Nephron (organoid): Measurements from ENCODE around the gene LHFPL2.

Experiments
- H3K27ac Mint-ChIP-seq, 3 experiments: 2 replicates each; pipeline ENCODE4 v1.8.0; 2020; ENCODE audit warnings: mixed read lengths in 3 of 3, mild to moderate bottlenecking in 2 of 3, moderate library complexity in 1 of 3
- H3K27me3 Mint-ChIP-seq: 2 replicates; pipeline ENCODE4 v1.8.0; 2021; ENCODE audit warnings: low read depth, mild to moderate bottlenecking, moderate library complexity, mixed read lengths
- H3K36me3 Mint-ChIP-seq: 2 replicates; pipeline ENCODE4 v1.8.0; 2020; ENCODE audit warnings: low read depth, mixed read lengths
- H3K4me1 Mint-ChIP-seq: 2 replicates; pipeline ENCODE4 v1.8.0; 2020; ENCODE audit warnings: mixed read lengths
- H3K4me3 Mint-ChIP-seq, 3 experiments: 2 replicates each; pipeline ENCODE4 v1.8.0; 2020; ENCODE audit warnings: mild to moderate bottlenecking in 3 of 3, mixed read lengths in 3 of 3, moderate library complexity in 2 of 3
- H3K9me3 Mint-ChIP-seq: 2 replicates; pipeline ENCODE4 v1.8.0; 2020; ENCODE audit warnings: mixed read lengths
- TF ChIP-seq, protein P1 (sequence below), 3 experiments: fragments of 200-600 bp; sonication (generic); IDR thresholded peaks; one replicate each; pipeline ENCODE4 v1.5.0; 2021; ENCODE audit warnings: antibody characterized with exemption in 3 of 3; ENCODE audit not compliant: unreplicated experiment in 3 of 3

LHFPL2 gene

DNA sequence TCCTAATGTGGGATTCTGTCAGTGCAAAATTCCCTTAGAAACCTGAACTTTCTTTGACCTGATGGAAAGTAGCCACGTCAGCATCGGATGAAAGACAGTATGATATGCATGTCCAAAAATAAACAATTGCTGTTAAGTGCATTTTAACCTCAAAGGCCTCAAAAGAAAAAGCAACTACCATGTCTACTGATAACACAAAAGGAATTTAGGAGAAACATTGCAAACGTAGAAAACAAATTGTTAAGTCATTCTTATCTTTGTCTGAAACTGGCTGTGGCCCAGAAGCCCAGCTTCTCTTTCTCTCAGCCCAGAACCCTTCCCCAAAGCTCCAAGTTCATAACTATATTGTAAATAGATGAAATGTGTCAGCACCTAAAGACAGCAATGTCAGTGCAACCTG lies 11.1 kb upstream of the LHFPL2 start:
- peak overlapping the region; percentile 89 to 91 (median 89) for H3K27ac Mint-ChIP-seq

DNA sequence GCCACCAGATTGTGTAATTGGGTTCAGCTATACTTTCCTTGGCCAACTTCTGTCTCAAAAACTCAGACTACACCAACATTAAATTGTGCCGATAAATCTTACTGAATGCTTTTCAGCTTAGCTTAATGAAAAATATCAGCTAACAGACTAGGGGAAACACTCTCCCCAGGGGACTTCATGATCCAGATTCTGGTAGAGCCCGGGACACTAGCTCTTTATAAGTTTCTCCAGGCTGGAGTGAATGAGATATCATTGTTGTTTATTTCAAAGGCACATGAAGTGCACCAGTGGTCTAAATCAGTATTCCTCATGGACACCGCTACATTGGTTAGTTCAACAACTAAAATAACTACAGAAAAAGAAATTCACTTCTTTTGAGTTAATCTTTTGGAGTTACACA lies 10.5 kb upstream of the LHFPL2 start:
- Mint-ChIP-seq H3K4me3 (no peak overlapping the region), H3K27ac (peak overlapping the region; percentile 89 to 91 (median 89)), H3K36me3 (no peaks in the 10 kb centered on the region), H3K9me3 (no peaks in the 10 kb centered on the region), H3K27me3 (peaks cover 6% of the 10 kb centered on the region), H3K4me1 (peaks cover 32% of the 10 kb centered on the region)
- TF ChIP-seq, protein P1, sequence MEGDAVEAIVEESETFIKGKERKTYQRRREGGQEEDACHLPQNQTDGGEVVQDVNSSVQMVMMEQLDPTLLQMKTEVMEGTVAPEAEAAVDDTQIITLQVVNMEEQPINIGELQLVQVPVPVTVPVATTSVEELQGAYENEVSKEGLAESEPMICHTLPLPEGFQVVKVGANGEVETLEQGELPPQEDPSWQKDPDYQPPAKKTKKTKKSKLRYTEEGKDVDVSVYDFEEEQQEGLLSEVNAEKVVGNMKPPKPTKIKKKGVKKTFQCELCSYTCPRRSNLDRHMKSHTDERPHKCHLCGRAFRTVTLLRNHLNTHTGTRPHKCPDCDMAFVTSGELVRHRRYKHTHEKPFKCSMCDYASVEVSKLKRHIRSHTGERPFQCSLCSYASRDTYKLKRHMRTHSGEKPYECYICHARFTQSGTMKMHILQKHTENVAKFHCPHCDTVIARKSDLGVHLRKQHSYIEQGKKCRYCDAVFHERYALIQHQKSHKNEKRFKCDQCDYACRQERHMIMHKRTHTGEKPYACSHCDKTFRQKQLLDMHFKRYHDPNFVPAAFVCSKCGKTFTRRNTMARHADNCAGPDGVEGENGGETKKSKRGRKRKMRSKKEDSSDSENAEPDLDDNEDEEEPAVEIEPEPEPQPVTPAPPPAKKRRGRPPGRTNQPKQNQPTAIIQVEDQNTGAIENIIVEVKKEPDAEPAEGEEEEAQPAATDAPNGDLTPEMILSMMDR (IDR thresholded peaks at IDR 0.05; ENCODE audit: unreplicated experiment in 3 of 3) = no peak

More for the DNA sequence above, 11.1 kb upstream of the LHFPL2 start:
- Mint-ChIP-seq H3K27me3 (peaks cover 6% of the 10 kb centered on the region), H3K36me3 (no peaks in the 10 kb centered on the region), H3K4me3 (peak overlapping the region in 1 of 3 experiments; percentile 18), H3K4me1 (peaks cover 31% of the 10 kb centered on the region), H3K9me3 (no peaks in the 10 kb centered on the region)
- TF ChIP-seq, protein P1 (IDR thresholded peaks at IDR 0.05; ENCODE audit: unreplicated experiment in 3 of 3) = no peak

DNA sequence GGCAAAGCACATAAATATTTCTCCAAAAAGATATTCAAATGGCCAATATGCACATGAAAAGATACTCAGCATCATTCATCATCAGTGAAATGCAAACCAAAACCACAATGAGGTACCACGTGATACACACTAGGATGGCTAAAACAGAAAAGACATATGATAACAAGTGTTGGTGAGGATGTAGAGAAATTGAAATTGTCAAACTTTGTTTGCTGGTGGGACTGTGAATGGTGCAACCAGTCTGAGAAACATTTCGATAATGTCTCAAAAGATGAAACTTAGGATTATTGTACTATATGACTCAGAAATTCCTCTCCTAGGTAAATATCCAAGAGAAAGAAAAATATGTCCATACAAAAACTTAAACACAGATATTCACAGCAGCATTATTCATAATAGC lies 8.6 kb upstream of the LHFPL2 start:
- H3K9me3 Mint-ChIP-seq = no peaks in the 10 kb centered on the region
- no peak overlapping the region for H3K4me3 Mint-ChIP-seq
- H3K36me3 Mint-ChIP-seq = no peaks in the 10 kb centered on the region
- TF ChIP-seq, protein P1 (IDR thresholded peaks at IDR 0.05; ENCODE audit: unreplicated experiment in 3 of 3) = no peak
- H3K27me3 Mint-ChIP-seq = peaks cover 6% of the 10 kb centered on the region
- peaks cover 37% of the 10 kb centered on the region for H3K4me1 Mint-ChIP-seq
- H3K27ac Mint-ChIP-seq = peak overlapping the region in 1 of 3 experiments; percentile 44

DNA sequence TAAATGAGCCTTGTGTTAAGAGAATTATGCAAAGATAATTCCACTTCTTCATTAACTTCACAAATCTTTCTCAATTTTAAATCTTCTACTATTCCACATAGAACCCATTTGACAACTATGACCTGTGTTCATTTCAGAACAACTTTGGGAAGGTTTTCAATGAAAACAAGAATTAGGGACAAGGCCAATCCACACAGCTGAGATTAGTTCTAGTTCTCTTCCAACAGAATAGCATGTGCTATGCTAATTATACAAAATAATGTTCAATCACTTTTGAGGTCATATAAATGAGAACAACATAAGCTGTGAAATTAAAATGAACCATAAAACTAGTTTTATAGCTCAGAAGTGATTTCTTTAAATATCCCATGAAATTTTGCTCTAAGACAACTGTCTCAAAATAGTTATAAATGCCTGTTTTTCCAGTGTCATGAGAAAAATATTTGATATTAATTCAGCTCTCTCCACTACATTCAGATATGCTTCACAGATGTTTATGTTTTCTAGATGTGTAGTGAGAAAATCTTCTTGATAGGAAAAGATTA lies 7.2 kb upstream of the LHFPL2 start:
- TF ChIP-seq, protein P1 (IDR thresholded peaks at IDR 0.05; ENCODE audit: unreplicated experiment in 3 of 3) = no peak
- Mint-ChIP-seq H3K4me1 (peaks cover 37% of the 10 kb centered on the region), H3K36me3 (no peaks in the 10 kb centered on the region), H3K9me3 (no peaks in the 10 kb centered on the region), H3K27me3 (peaks cover 6% of the 10 kb centered on the region), H3K27ac (no peak overlapping the region), H3K4me3 (no peak overlapping the region)

DNA sequence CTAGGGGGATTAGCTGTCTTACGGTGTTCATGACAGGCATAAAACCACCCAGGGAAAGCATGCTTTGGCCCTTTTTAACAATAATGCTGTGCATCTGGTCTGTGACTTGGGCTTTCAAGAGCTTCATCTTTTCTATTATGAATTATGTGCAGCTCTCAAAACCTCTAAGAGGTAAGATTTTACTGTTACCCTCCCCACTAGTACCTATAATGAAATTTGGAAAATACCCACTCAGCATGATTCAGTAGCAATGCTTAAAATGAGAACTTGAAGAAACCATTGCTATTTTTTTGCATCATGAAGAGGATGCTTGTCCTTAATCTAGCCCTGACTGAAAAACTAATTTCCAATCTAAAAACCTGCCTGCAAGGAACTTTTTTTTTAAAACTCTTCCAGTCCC lies 5.8 kb upstream of the LHFPL2 start:
- Mint-ChIP-seq H3K27ac (no peak overlapping the region), H3K36me3 (no peaks in the 10 kb centered on the region), H3K4me1 (peaks cover 34% of the 10 kb centered on the region), H3K9me3 (no peaks in the 10 kb centered on the region), H3K27me3 (peaks cover 6% of the 10 kb centered on the region), H3K4me3 (no peak overlapping the region)
- TF ChIP-seq, protein P1 (IDR thresholded peaks at IDR 0.05; ENCODE audit: unreplicated experiment in 3 of 3) = no peak

DNA sequence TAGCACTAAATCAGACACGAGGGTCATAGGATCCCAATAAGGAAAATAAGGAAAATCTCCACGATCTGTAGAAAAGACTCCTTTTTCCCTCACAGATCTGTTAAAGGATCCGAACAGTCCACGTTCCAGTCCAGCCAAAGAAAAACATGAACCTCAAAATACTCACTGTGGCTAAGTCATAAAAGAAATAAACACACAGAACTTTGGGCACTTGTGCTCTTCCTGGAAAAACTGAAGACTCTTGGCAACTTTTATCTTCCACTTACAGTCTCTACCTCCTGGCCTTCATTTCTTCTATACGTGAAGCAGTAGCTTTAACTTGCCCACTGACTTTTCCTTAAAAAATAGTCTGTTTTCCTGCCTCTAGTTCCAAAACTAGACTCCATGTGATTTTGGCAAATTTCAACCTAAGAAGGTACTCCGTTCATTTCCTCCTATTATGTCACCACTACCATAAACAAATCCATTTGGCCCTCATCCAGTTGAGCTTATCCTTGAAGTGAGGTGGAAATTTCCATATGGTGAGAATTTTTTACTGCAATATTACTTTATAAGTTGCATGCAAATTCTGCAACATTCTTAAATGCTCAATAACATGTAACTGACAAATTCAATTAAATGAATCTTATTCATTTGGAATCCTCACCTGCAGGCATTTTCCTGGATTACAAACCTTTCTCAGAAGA lies 5.3 kb upstream of the LHFPL2 start:
- peaks cover 29% of the 10 kb centered on the region for H3K4me1 Mint-ChIP-seq
- TF ChIP-seq, protein P1 (IDR thresholded peaks at IDR 0.05; ENCODE audit: unreplicated experiment in 3 of 3) = no peak
- peaks cover 6% of the 10 kb centered on the region for H3K27me3 Mint-ChIP-seq
- peak overlapping the region in 1 of 3 experiments; percentile 1 for H3K4me3 Mint-ChIP-seq
- no peaks in the 10 kb centered on the region for H3K9me3 Mint-ChIP-seq
- peak overlapping the region in 1 of 3 experiments; percentile 5 for H3K27ac Mint-ChIP-seq
- no peaks in the 10 kb centered on the region for H3K36me3 Mint-ChIP-seq
